Fibroblast of lung (primary cell): ENCODE results near the gene LTF. TPM values are rescaled to one million over a fixed set of nuclear protein-coding genes. Genes with fewer than 3 reads are reported as not detected.
"Not testable (repeated sequence)": the region's sequence is repeated elsewhere in the genome, so short reads cannot be mapped to it uniquely, and the experiment has no call there.

Experiments used
- DNase-seq, 2 donors: peaks; one replicate each; pipeline versions ENCODE4 v3.0.0 to v3.0.0-alpha.2; 2010; ENCODE audit warnings: low read depth in 2 of 2
- H2AFZ ChIP-seq: 2 replicates; pipeline ENCODE4 v1.5.1; 2012; ENCODE audit warnings: low read length, control low read depth, inconsistent platforms
- H3K27ac ChIP-seq: 2 replicates; pipeline ENCODE4 v1.5.1; 2011; ENCODE audit warnings: low read length, control low read depth; ENCODE audit not compliant: insufficient read depth
- H3K27me3 ChIP-seq: 2 replicates; pipeline ENCODE4 v1.5.1; 2011; ENCODE audit warnings: mild to moderate bottlenecking, low read length; ENCODE audit not compliant: control insufficient read depth, insufficient read depth
- H3K36me3 ChIP-seq: 2 replicates; pipeline ENCODE4 v1.5.1; 2011; ENCODE audit warnings: low read length; ENCODE audit not compliant: control insufficient read depth, insufficient read depth
- H3K4me1 ChIP-seq: 2 replicates; pipeline ENCODE4 v1.5.1; 2011; ENCODE audit warnings: low read length; ENCODE audit not compliant: control insufficient read depth, insufficient read depth; ENCODE audit errors: extremely low read depth
- H3K4me2 ChIP-seq: 2 replicates; pipeline ENCODE4 v1.5.1; 2011; ENCODE audit warnings: low read length, control low read depth; ENCODE audit not compliant: insufficient read depth; ENCODE audit errors: extremely low read depth
- H3K4me3 ChIP-seq, 4 experiments: fragments of 200-600 bp in 1 of 4; sonication (generic) in 1 of 4; replicated peaks in 1 of 4; 2 replicates each; pipeline ENCODE4 v1.5.1; 2011 to 2016; ENCODE audit warnings: low read length in 4 of 4, low read depth in 3 of 4, mild to moderate bottlenecking in 3 of 4, control low read depth in 2 of 4, inconsistent platforms in 1 of 4, mixed read lengths in 1 of 4; ENCODE audit not compliant: insufficient read depth in 1 of 4; ENCODE audit errors: control extremely low read depth in 1 of 4
- H3K79me2 ChIP-seq: 2 replicates; pipeline ENCODE4 v1.5.1; 2012; ENCODE audit warnings: mild to moderate bottlenecking, low read length, inconsistent platforms; ENCODE audit not compliant: control insufficient read depth, insufficient read depth
- H3K9ac ChIP-seq: 2 replicates; pipeline ENCODE4 v1.5.1; 2011; ENCODE audit warnings: mild to moderate bottlenecking, low read length, control low read depth; ENCODE audit not compliant: insufficient read depth
- H3K9me3 ChIP-seq: 2 replicates; pipeline ENCODE4 v1.5.1; 2012; ENCODE audit warnings: low read depth, low read length; ENCODE audit not compliant: control insufficient read depth, insufficient read depth
- H4K20me1 ChIP-seq: 2 replicates; pipeline ENCODE4 v1.5.1; 2011; ENCODE audit warnings: low read length; ENCODE audit not compliant: control insufficient read depth, insufficient read depth; ENCODE audit errors: extremely low read depth
- EZH2 ChIP-seq: IDR thresholded peaks from 2 replicates; pipeline ENCODE4 v1.5.1; 2012; ENCODE audit warnings: low read length, control low read depth, mild to moderate bottlenecking; ENCODE audit errors: missing control alignments
- polyA plus RNA-seq, 2 donors: library from polyadenylated mRNA; depleted of rRNA in 1 of 2; stranded (reverse) in 1 of 2; unstranded in 1 of 2; fragments of >200 nt; gene quantifications; 2 replicates each; pipeline ENCODE4 v1.2.1, GENCODE V29; 2011 to 2012; ENCODE audit warnings: missing spikeins in 1 of 2
- total RNA-seq: library from RNA; depleted of rRNA; stranded (reverse); fragments of >200 nt; gene quantifications from 2 replicates; pipeline ENCODE4 v1.2.1, GENCODE V29; 2014
- TF ChIP-seq, protein P1 (sequence below), 2 donors: IDR thresholded peaks in 1 of 2; conservative IDR thresholded peaks in 1 of 2; 1 replicate in 1 of 2; 2 replicates in 1 of 2; pipeline ENCODE4 v1.5.1; 2011 to 2012; ENCODE audit warnings: low read length in 2 of 2, control low read depth in 1 of 2, inconsistent platforms in 1 of 2, low read depth in 1 of 2, mild to moderate bottlenecking in 1 of 2

Gene LTF
- total and polyA plus RNA-seq, 2 donors (not counting 1 experiment from before 2014, with no cell fraction given) = not detected

DNA sequence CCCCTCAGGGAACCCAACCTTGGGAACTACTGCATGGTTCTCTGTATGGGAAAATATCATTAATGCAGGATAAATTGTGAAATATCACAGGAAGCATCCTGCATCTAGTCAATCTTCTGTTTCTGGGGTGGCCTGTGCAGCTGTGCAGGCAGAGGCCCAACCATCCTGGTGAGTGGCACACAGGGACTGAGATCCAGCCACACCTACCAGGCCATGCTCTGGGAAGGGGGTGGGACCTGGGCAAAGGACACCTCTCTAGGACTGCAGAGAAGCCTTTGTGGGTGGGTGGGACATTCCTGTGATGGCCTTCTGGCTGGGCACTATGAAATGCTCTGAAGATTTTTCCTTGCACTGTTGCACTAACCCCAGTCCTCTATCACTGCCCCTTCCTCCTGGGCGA lies 30.9 kb downstream of the LTF start:
- Histone ChIP-seq H2AFZ (no peak overlapping the region), H3K27ac (no peak overlapping the region), H3K36me3 (no peaks in the 10 kb centered on the region), H3K4me3 (no peak overlapping the region), H3K27me3 (no peaks in the 10 kb centered on the region), H3K9ac (no peak overlapping the region), H4K20me1 (no peaks in the 10 kb centered on the region), H3K9me3 (no peaks in the 10 kb centered on the region), H3K4me1 (no peaks in the 10 kb centered on the region), H3K79me2 (no peaks in the 10 kb centered on the region), H3K4me2 (no peak overlapping the region)
- TF ChIP-seq, protein P1, sequence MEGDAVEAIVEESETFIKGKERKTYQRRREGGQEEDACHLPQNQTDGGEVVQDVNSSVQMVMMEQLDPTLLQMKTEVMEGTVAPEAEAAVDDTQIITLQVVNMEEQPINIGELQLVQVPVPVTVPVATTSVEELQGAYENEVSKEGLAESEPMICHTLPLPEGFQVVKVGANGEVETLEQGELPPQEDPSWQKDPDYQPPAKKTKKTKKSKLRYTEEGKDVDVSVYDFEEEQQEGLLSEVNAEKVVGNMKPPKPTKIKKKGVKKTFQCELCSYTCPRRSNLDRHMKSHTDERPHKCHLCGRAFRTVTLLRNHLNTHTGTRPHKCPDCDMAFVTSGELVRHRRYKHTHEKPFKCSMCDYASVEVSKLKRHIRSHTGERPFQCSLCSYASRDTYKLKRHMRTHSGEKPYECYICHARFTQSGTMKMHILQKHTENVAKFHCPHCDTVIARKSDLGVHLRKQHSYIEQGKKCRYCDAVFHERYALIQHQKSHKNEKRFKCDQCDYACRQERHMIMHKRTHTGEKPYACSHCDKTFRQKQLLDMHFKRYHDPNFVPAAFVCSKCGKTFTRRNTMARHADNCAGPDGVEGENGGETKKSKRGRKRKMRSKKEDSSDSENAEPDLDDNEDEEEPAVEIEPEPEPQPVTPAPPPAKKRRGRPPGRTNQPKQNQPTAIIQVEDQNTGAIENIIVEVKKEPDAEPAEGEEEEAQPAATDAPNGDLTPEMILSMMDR (conservative IDR thresholded peaks at IDR 0.05 in 1 of 2, IDR thresholded peaks at IDR 0.05 in 1 of 2; ENCODE audit: low read depth in 1 of 2, low read length in 2 of 2) = no peak
- no peak for TF ChIP-seq EZH2
- DNase-seq = no peak

DNA sequence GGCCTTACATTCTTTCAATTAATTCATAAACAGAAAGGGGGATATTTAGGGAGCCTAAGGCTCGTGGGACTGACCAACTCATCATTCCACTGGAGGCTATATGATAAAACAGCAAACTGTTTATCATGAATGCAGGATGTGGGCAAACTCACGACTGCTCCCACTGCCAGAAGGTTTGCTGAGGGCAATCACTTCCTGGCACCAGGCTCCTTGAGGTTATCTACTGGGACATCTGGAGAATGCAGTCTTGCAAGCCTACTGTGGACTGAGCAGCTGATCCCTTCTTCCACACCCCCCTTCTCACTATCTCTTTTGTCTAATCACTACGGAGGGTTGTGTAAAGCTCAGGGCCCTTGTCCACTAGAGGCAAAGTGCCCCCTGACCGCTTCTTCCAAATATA lies 31.6 kb downstream of the LTF start:
- H2AFZ ChIP-seq, H3K36me3 ChIP-seq, H4K20me1 ChIP-seq, H3K4me1 ChIP-seq, H3K4me2 ChIP-seq, H3K9ac ChIP-seq, H3K9me3 ChIP-seq, H3K27me3 ChIP-seq, H3K27ac ChIP-seq, H3K4me3 ChIP-seq, DNase-seq, H3K79me2 ChIP-seq: not testable (repeated sequence)

DNA sequence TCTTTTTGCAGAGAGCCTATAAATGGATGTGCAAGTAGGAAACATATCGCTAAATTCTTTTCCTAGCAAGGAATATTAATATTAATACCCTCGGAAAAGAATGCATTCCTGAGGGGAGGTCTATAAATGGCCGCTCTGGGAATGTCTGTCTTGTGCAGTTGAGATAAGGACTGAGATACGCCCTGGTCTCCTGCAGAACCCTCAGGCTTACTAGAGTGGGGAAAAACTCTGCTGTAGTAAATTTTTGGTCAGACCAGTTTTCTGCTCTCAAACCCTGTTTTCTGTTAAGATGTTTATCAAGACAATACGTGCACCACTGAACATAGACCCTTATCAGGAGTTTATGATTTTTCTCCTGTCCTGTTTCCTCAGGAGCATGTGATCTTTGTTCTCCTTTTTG lies 32.8 kb downstream of the LTF start:
- not testable (repeated sequence) for H4K20me1 ChIP-seq, H3K27ac ChIP-seq, H3K79me2 ChIP-seq, H2AFZ ChIP-seq, DNase-seq, H3K4me2 ChIP-seq, H3K9ac ChIP-seq, H3K4me1 ChIP-seq, H3K9me3 ChIP-seq, H3K27me3 ChIP-seq, H3K36me3 ChIP-seq, H3K4me3 ChIP-seq

DNA sequence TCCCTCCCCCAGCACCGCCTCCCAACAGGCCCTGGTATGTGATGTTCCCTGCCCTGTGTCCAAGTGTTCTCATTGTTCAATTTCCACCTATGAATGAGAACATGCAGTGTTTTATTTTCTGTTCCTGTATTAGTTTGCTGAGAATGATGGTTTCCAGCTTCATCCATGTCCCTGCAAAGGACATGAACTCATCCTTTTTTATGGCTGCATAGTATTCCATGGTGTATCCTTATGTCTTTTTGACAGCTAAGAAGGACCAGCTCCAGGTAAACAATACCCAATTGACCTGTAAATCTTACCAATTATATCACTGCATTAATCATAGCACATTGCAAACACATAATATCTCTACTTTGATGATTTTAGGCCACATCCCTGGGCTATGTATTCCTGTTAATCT lies 33.8 kb downstream of the LTF start:
- not testable (repeated sequence) for H4K20me1 ChIP-seq, H3K36me3 ChIP-seq, H2AFZ ChIP-seq

More for the DNA sequence above, 33.8 kb downstream of the LTF start:
- not testable (repeated sequence) for H3K4me1 ChIP-seq, H3K4me3 ChIP-seq, H3K9ac ChIP-seq, H3K4me2 ChIP-seq, H3K79me2 ChIP-seq, DNase-seq, H3K27ac ChIP-seq, H3K27me3 ChIP-seq, H3K9me3 ChIP-seq
